ENCODE data around the gene LCLAT1. TPM values are rescaled to one million over a fixed set of nuclear protein-coding genes. Genes with fewer than 3 reads are reported as not detected.
"Not testable (repeated sequence)": the region's sequence is repeated elsewhere in the genome, so short reads cannot be mapped to it uniquely, and the experiment has no call there.

The LCLAT1 gene
- total and polyA plus RNA-seq, 4 experiments from 2014 or later = 6.1 to 24.9 (median 12.8) TPM

GRCh38 chr2:30512243-30512886 lies 65.3 kb downstream of the LCLAT1 start:
- no peak for DNase-seq
- POLR2A ChIA-PET (ENCODE audit: partially characterized antibody) = no interaction called here
- peaks cover 5 to 22% of the 10 kb centered on the region in 2 donors for H3K36me3 Mint-ChIP-seq
- peaks cover 0 to 10% (median 3%) of the 10 kb centered on the region in 8 donors for H3K9me3 Mint-ChIP-seq
- H3K4me1 Mint-ChIP-seq = peaks cover 9 to 19% (median 14%) of the 10 kb centered on the region in 4 donors
- H3K27me3 Mint-ChIP-seq = no peaks in the 10 kb centered on the region
- no peaks in the 10 kb centered on the region for H3K27me3 ChIP-seq (ENCODE audit: insufficient read depth, low read length)
- no peaks in the 10 kb centered on the region for H3K36me3 ChIP-seq (ENCODE audit: insufficient read depth, low read length)
- CTCF ChIA-PET (ENCODE audit: partially characterized antibody) = no interaction called here
- H3K9me3 ChIP-seq (ENCODE audit: control insufficient read depth in 1 of 2, low read length in 2 of 2) = no peaks in the 10 kb centered on the region
- H3K27ac ChIP-seq (ENCODE audit: low read depth, low read length) = no peak overlapping the region
- H3K4me3 Mint-ChIP-seq = no peak overlapping the region
- H3K27ac Mint-ChIP-seq = no peak overlapping the region
- H3K4me3 ChIP-seq (ENCODE audit: low read length in 2 of 2) = no peak overlapping the region
- H3K4me1 ChIP-seq (ENCODE audit: insufficient read depth, low read length) = no peaks in the 10 kb centered on the region
- intact Hi-C loops (cut with micrococcal nuclease) = no loop called here

DNA sequence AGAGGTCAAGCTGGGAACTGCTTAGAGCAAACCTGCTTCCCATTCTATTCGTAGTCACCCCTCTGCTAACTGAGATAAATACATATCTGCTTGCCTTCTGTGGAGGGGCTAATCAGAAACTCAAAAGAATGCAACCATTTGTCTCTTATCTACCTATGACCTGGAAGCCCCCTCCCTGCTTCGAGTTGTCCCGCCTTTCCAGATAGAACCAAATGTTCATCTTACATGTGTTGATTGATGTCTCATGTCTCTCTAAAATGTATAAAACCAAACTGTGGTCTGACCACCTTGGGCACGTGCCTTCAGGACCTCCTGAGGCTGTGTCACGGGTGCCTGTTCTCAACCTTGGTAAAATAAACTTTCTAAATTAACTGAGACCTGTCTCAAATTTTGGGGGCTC lies 66.6 kb downstream of the LCLAT1 start:
- H3K36me3 ChIP-seq (ENCODE audit: insufficient read depth, low read length); intact Hi-C loops (cut with micrococcal nuclease); H3K9me3 ChIP-seq (ENCODE audit: control insufficient read depth in 1 of 2, low read length in 2 of 2); POLR2A ChIA-PET (ENCODE audit: partially characterized antibody); H3K27me3 ChIP-seq (ENCODE audit: insufficient read depth, low read length); CTCF ChIA-PET (ENCODE audit: partially characterized antibody); H3K4me1 ChIP-seq (ENCODE audit: insufficient read depth, low read length); H3K4me3 Mint-ChIP-seq; H3K27me3 Mint-ChIP-seq; H3K27ac ChIP-seq (ENCODE audit: low read depth, low read length); H3K4me3 ChIP-seq (ENCODE audit: low read length in 2 of 2); H3K27ac Mint-ChIP-seq; DNase-seq: not testable (repeated sequence)
- H3K9me3 Mint-ChIP-seq = peaks cover 0 to 12% (median 9%) of the 10 kb centered on the region in 8 donors
- H3K36me3 Mint-ChIP-seq = peaks cover 9 to 25% of the 10 kb centered on the region in 2 donors
- peaks cover 11 to 19% (median 14%) of the 10 kb centered on the region in 4 donors for H3K4me1 Mint-ChIP-seq

DNA sequence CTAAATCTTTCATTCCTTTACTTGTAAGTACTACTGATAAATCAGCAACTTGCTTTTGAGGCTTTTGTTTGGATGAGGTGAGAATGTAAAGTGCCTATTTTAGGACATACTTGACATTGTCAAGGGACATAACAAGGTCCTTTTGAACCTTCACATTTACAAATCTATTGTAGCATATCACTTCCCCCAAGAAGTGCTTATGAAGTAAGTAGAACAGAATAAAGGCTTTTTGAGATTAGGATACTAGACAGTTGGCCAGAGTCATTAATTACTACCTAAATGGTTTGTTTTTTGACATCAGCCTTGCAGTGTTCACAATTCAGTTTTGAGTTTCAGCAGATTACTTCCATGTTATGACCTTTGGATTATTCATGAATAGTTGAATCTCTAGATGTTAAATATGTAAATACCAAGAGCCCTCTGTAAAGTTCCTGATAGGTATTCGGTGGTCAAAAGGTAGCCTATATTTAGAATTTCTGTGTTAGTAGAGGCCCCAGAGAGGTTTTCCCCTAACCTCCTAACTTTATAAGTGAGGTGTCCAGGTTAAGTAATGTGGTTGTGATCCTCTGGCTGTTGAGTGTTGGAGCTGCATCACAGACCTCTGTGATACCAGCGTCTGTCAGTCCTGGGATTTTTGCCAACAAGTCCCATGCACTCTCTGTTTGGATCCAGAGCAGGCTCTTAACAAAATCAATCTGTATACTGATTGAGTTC lies 67.2 kb downstream of the LCLAT1 start:
- Histone ChIP-seq H3K36me3 (ENCODE audit: insufficient read depth, low read length) (no peaks in the 10 kb centered on the region), H3K27me3 (ENCODE audit: insufficient read depth, low read length) (no peaks in the 10 kb centered on the region), H3K9me3 (ENCODE audit: control insufficient read depth in 1 of 2, low read length in 2 of 2) (peaks cover 0 to 6% of the 10 kb centered on the region in 2 donors), H3K4me1 (ENCODE audit: insufficient read depth, low read length) (no peaks in the 10 kb centered on the region), H3K27ac (ENCODE audit: low read depth, low read length) (no peak overlapping the region), H3K4me3 (ENCODE audit: low read length in 2 of 2) (no peak overlapping the region)
- ChIA-PET POLR2A (ENCODE audit: partially characterized antibody) (no interaction called here), CTCF (ENCODE audit: partially characterized antibody) (interaction anchor here (1.9 kb wide), 1 partner anchor 9 kb away, joined by 4 read pairs; no protein-coding TSS in a partner anchor)
- Mint-ChIP-seq H3K27ac (peak overlapping the region in 1 of 7 donors; percentile 34), H3K27me3 (no peaks in the 10 kb centered on the region), H3K9me3 (peaks cover 0 to 19% (median 13%) of the 10 kb centered on the region in 8 donors), H3K4me1 (peaks cover 5 to 14% (median 11%) of the 10 kb centered on the region in 4 donors), H3K36me3 (peaks cover 15 to 31% of the 10 kb centered on the region in 2 donors), H3K4me3 (no peak overlapping the region)
- no peak for DNase-seq
- intact Hi-C loops (cut with micrococcal nuclease) = no loop called here

DNA sequence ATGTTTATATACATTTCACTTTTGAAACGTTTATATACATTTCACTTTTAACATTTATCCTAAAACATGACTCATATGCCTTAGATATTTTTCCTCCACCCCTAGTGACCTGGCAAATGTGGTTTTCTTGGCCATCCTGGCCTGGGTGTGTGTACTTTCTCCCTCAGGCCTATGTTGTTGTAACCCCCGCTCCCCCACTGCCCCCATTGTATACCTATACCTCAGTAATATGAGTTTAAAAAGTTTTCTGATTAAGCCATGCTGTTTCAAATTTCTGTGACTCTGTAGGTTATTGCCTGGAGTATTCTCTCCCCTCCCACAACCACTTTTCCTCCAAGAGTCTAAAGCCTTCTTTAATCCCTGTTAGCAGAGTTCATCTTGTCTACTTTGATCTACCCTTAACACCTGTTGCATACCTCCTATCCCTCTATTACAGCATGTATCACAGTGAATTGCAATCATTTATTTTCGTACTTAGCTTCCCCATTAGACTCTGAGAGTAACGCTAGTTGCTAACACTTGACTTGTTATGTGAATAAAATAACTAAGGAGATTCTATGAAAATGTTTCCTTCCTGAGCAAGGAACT lies 67.9 kb downstream of the LCLAT1 start:
- H3K4me3 Mint-ChIP-seq = peak overlapping the region in 1 of 8 donors; percentile 21

DNA sequence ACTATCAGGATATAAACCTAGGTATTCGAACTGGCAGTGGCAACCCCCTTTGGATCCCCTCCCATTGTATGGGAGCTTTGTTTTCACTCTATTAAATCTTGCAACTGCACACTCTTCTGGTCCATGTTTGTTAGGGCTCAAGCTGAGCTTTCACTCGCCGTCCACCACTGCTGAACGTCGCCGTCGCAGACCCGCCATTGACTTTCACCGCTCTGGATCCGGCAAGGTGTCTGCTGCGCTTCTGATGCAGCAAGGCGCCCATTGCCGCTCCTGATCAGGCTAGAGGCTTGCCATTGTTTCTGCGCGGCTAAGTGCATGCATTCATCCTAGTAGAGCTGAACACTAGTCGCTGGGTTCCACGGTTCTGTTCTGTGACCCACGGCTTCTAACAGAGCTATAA lies 69.1 kb downstream of the LCLAT1 start:
- CTCF ChIA-PET (ENCODE audit: partially characterized antibody) = interaction anchor here (1.9 kb wide), 1 partner anchor 11 kb away, joined by 4 read pairs; no protein-coding TSS in a partner anchor
- Histone ChIP-seq H3K4me3 (ENCODE audit: low read length in 2 of 2) (no peak overlapping the region), H3K4me1 (ENCODE audit: insufficient read depth, low read length) (no peaks in the 10 kb centered on the region), H3K36me3 (ENCODE audit: insufficient read depth, low read length) (no peaks in the 10 kb centered on the region), H3K27ac (ENCODE audit: low read depth, low read length) (no peak overlapping the region), H3K9me3 (ENCODE audit: control insufficient read depth in 1 of 2, low read length in 2 of 2) (peaks cover 0 to 6% of the 10 kb centered on the region in 2 donors), H3K27me3 (ENCODE audit: insufficient read depth, low read length) (no peaks in the 10 kb centered on the region)
- Mint-ChIP-seq H3K4me3 (no peak overlapping the region), H3K4me1 (peaks cover 0 to 6% (median 5%) of the 10 kb centered on the region in 4 donors), H3K9me3 (peaks cover 0 to 26% (median 19%) of the 10 kb centered on the region in 8 donors), H3K36me3 (peaks cover 26 to 42% of the 10 kb centered on the region in 2 donors), H3K27ac (no peak overlapping the region), H3K27me3 (no peaks in the 10 kb centered on the region)
- POLR2A ChIA-PET (ENCODE audit: partially characterized antibody) = no interaction called here
- DNase-seq = no peak
- intact Hi-C loops (cut with micrococcal nuclease) = no loop called here

More for the DNA sequence above, 67.9 kb downstream of the LCLAT1 start:
- DNase-seq = no peak
- Histone ChIP-seq H3K4me3 (ENCODE audit: low read length in 2 of 2) (no peak overlapping the region), H3K36me3 (ENCODE audit: insufficient read depth, low read length) (no peaks in the 10 kb centered on the region), H3K27me3 (ENCODE audit: insufficient read depth, low read length) (no peaks in the 10 kb centered on the region), H3K4me1 (ENCODE audit: insufficient read depth, low read length) (no peaks in the 10 kb centered on the region), H3K9me3 (ENCODE audit: control insufficient read depth in 1 of 2, low read length in 2 of 2) (peaks cover 0 to 6% of the 10 kb centered on the region in 2 donors), H3K27ac (ENCODE audit: low read depth, low read length) (no peak overlapping the region)
- POLR2A ChIA-PET (ENCODE audit: partially characterized antibody) = no interaction called here
- CTCF ChIA-PET (ENCODE audit: partially characterized antibody) = interaction anchor here (1.9 kb wide), 1 partner anchor 10 kb away, joined by 4 read pairs; no protein-coding TSS in a partner anchor
- H3K27ac Mint-ChIP-seq = peak overlapping the region in 1 of 7 donors; percentile 34
- peaks cover 21 to 38% of the 10 kb centered on the region in 2 donors for H3K36me3 Mint-ChIP-seq
- intact Hi-C loops (cut with micrococcal nuclease) = no loop called here
- H3K4me1 Mint-ChIP-seq = peaks cover 5 to 11% (median 10%) of the 10 kb centered on the region in 4 donors
- peaks cover 0 to 24% (median 18%) of the 10 kb centered on the region in 8 donors for H3K9me3 Mint-ChIP-seq
- no peaks in the 10 kb centered on the region for H3K27me3 Mint-ChIP-seq

GRCh38 chr2:30519796-30520195 lies 72.8 kb downstream of the LCLAT1 start:
- peaks cover 0 to 27% (median 21%) of the 10 kb centered on the region in 8 donors for H3K9me3 Mint-ChIP-seq
- no peaks in the 10 kb centered on the region for H3K27me3 Mint-ChIP-seq
- H3K36me3 Mint-ChIP-seq = peaks cover 35 to 54% of the 10 kb centered on the region in 2 donors
- no peak overlapping the region for H3K4me3 Mint-ChIP-seq
- H3K9me3 ChIP-seq (ENCODE audit: control insufficient read depth in 1 of 2, low read length in 2 of 2) = peaks cover 0 to 6% of the 10 kb centered on the region in 2 donors
- POLR2A ChIA-PET (ENCODE audit: partially characterized antibody) = no interaction called here
- H3K4me1 ChIP-seq (ENCODE audit: insufficient read depth, low read length) = no peaks in the 10 kb centered on the region
- DNase-seq = no peak
- H3K36me3 ChIP-seq (ENCODE audit: insufficient read depth, low read length) = no peaks in the 10 kb centered on the region
- no peak overlapping the region for H3K27ac Mint-ChIP-seq
- intact Hi-C loops (cut with micrococcal nuclease) = no loop called here
- CTCF ChIA-PET (ENCODE audit: partially characterized antibody) = no interaction called here
- H3K27ac ChIP-seq (ENCODE audit: low read depth, low read length) = no peak overlapping the region
- no peak overlapping the region for H3K4me3 ChIP-seq (ENCODE audit: low read length in 2 of 2)
- peaks cover 0 to 5% (median 2%) of the 10 kb centered on the region in 4 donors for H3K4me1 Mint-ChIP-seq
- H3K27me3 ChIP-seq (ENCODE audit: insufficient read depth, low read length) = no peaks in the 10 kb centered on the region

GRCh38 chr2:30522421-30522820 lies 75.4 kb downstream of the LCLAT1 start:
- ChIA-PET POLR2A (ENCODE audit: partially characterized antibody) (no interaction called here), CTCF (ENCODE audit: partially characterized antibody) (interaction anchor here (1.1 to 1.9 kb wide), 2 partner anchors 189 kb away, joined by 3 to 5 read pairs; no protein-coding TSS in a partner anchor)
- H3K27me3 ChIP-seq (ENCODE audit: insufficient read depth, low read length) = no peaks in the 10 kb centered on the region
- Mint-ChIP-seq H3K27me3 (no peaks in the 10 kb centered on the region), H3K36me3 (peaks cover 49 to 56% of the 10 kb centered on the region in 2 donors), H3K9me3 (peaks cover 0 to 39% (median 25%) of the 10 kb centered on the region in 8 donors), H3K4me3 (no peak overlapping the region), H3K27ac (no peak overlapping the region), H3K4me1 (peaks cover 0 to 2% (median under 1%) of the 10 kb centered on the region in 4 donors)
- no peak overlapping the region for H3K4me3 ChIP-seq (ENCODE audit: low read length in 2 of 2)
- no peaks in the 10 kb centered on the region for H3K36me3 ChIP-seq (ENCODE audit: insufficient read depth, low read length)
- no peak for DNase-seq
- intact Hi-C loops (cut with micrococcal nuclease) = no loop called here
- H3K4me1 ChIP-seq (ENCODE audit: insufficient read depth, low read length) = no peaks in the 10 kb centered on the region
- H3K9me3 ChIP-seq (ENCODE audit: control insufficient read depth in 1 of 2, low read length in 2 of 2) = peaks cover 0 to 6% of the 10 kb centered on the region in 2 donors
- H3K27ac ChIP-seq (ENCODE audit: low read depth, low read length) = no peak overlapping the region

Measured in CD4-positive, alpha-beta memory T cell (primary cell).